Mesenteric fat pad (tissue), 1 donor: ENCODE measurements around the gene LRRC4B. TPM values are rescaled to one million over a fixed set of nuclear protein-coding genes. Genes with fewer than 3 reads are reported as not detected.

Experiments
- DNase-seq: peaks from one replicate; pipeline ENCODE4 v3.0.0-alpha.2; 2020; ENCODE audit warnings: low spot score
- total RNA-seq: library from RNA; stranded (reverse); fragmentation: NEBNext Ultra II Directional; extraction: Animal tissue kit (Norgen Biotek cat#: 25700); gene quantifications from one replicate; pipeline ENCODE4 v1.2.1, GENCODE V29; 2021
- donor health status: DM: yes; HTN: yes; CAD: no.

The LRRC4B gene
- total RNA-seq, 1 donor from 2014 or later: 1.6 TPM

DNA sequence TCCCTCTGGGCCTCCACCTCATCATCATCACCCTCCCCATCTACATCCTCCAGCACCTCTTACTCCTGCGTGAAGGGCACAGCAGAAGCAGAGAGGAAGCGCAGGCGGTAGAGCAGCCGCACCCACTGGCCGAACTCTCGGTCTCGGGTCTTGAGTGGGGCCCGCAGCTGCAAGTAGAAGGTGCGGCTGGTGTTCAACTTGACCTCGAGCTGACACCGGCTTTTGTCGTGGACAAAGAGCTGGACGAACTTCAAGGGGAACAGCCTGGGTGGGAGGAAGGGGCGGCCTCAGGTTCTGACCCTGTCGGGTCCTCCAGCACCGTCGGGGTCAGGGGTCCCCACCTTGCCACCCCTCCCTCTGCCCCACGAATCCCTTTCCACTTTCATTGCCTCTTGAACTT, 100.7 kb downstream of the LRRC4B start:
- no peak for DNase-seq

Other genes starting within 250 kb of the LRRC4B start
- gene KCNC3, start 239.1 kb downstream of the LRRC4B start, total RNA-seq: 1.6 TPM
- gene NAPSA, start 202.8 kb downstream of the LRRC4B start, total RNA-seq: 0.22 TPM
- gene NR1H2, start 192.0 kb downstream of the LRRC4B start, total RNA-seq: 68.7 TPM
- 13.9 TPM for gene POLD1, start 184.1 kb downstream of the LRRC4B start, total RNA-seq
- not detected for gene SPIB, start 149.5 kb downstream of the LRRC4B start, total RNA-seq
- gene MYBPC2, start 135.5 kb downstream of the LRRC4B start, total RNA-seq: not detected
- 53.3 TPM for gene EMC10, start 91.9 kb downstream of the LRRC4B start, total RNA-seq
- gene GARIN5A, start 91.6 kb downstream of the LRRC4B start, total RNA-seq: 0.35 TPM
- gene JOSD2, start 57.2 kb downstream of the LRRC4B start, total RNA-seq: 44.9 TPM
- not detected for gene ASPDH, start 54.5 kb downstream of the LRRC4B start, total RNA-seq
- gene SYT3, start 71.4 kb upstream of the LRRC4B start, total RNA-seq: 0.51 TPM
- not detected for gene C19orf81, start 81.0 kb upstream of the LRRC4B start, total RNA-seq
- gene SHANK1, start 151.4 kb upstream of the LRRC4B start, total RNA-seq: 0.74 TPM
- 13.2 TPM for gene CLEC11A, start 154.9 kb upstream of the LRRC4B start, total RNA-seq
- gene GPR32, start 202.0 kb upstream of the LRRC4B start, total RNA-seq: not detected
- not detected for gene ACP4, start 222.0 kb upstream of the LRRC4B start, total RNA-seq